IPS-20b (cell line): Measurements from ENCODE around the gene PITRM1.

ENCODE experiments used
- H3K27ac ChIP-seq: one replicate; pipeline ENCODE4 v1.5.1; 2013; ENCODE audit warnings: low read length
- H3K27me3 ChIP-seq: 2 replicates; pipeline ENCODE4 v1.6.1; 2013; ENCODE audit warnings: mild to moderate bottlenecking, low read length, inconsistent platforms; ENCODE audit not compliant: insufficient read depth
- H3K36me3 ChIP-seq: 2 replicates; pipeline ENCODE4 v1.6.1; 2013; ENCODE audit warnings: low read depth, mild to moderate bottlenecking, inconsistent platforms, low read length, moderate library complexity; ENCODE audit not compliant: insufficient read depth
- H3K4me1 ChIP-seq: 2 replicates; pipeline ENCODE4 v1.6.1; 2013; ENCODE audit warnings: mild to moderate bottlenecking, control low read depth, inconsistent platforms, low read length, moderate library complexity; ENCODE audit not compliant: insufficient read depth
- H3K4me3 ChIP-seq: 2 replicates; pipeline ENCODE4 v1.5.1; 2013; ENCODE audit warnings: mild to moderate bottlenecking, low read length, inconsistent platforms
- H3K9ac ChIP-seq: 2 replicates; pipeline ENCODE4 v1.6.1; 2013; ENCODE audit warnings: low read depth, mild to moderate bottlenecking, inconsistent platforms, low read length, moderate library complexity
- H3K9me3 ChIP-seq: 2 replicates; pipeline ENCODE4 v1.6.1; 2013; ENCODE audit warnings: mild to moderate bottlenecking, low read depth, low read length, inconsistent platforms; ENCODE audit not compliant: insufficient read depth

Gene PITRM1

GRCh38 chr10:3103646-3104045, 68.9 kb downstream of the PITRM1 start:
- peaks cover 8% of the 10 kb centered on the region; the same call in 1 of the 2 replicates for H3K4me1 ChIP-seq
- no peak overlapping the region for H3K4me3 ChIP-seq
- no peak overlapping the region for H3K9ac ChIP-seq
- no peaks in the 10 kb centered on the region for H3K9me3 ChIP-seq
- H3K36me3 ChIP-seq = peaks cover 81% of the 10 kb centered on the region
- H3K27me3 ChIP-seq = no peaks in the 10 kb centered on the region
- H3K27ac ChIP-seq = no peak overlapping the region

- no peak overlapping the region for H3K4me3 ChIP-seq
- no peaks in the 10 kb centered on the region for H3K27me3 ChIP-seq
- H3K27ac ChIP-seq = no peak overlapping the region
- peaks cover 74% of the 10 kb centered on the region for H3K36me3 ChIP-seq
- peaks cover 8% of the 10 kb centered on the region; the same call in 1 of the 2 replicates for H3K4me1 ChIP-seq
- no peak overlapping the region for H3K9ac ChIP-seq
- H3K9me3 ChIP-seq = no peaks in the 10 kb centered on the region
Measured at GRCh38 chr10:3102720-3103427, 69.7 kb downstream of the PITRM1 start.

- no peak overlapping the region for H3K27ac ChIP-seq
- no peaks in the 10 kb centered on the region for H3K9me3 ChIP-seq
- no peaks in the 10 kb centered on the region for H3K27me3 ChIP-seq
- H3K36me3 ChIP-seq = peaks cover 63% of the 10 kb centered on the region
- H3K9ac ChIP-seq = no peak overlapping the region
- H3K4me3 ChIP-seq = no peak overlapping the region
- peaks cover 9% of the 10 kb centered on the region; the same call in 1 of the 2 replicates for H3K4me1 ChIP-seq
Measured at GRCh38 chr10:3100856-3101640, 71.5 kb downstream of the PITRM1 start.

GRCh38 chr10:3100093-3100792, 72.3 kb downstream of the PITRM1 start:
- Histone ChIP-seq H3K27ac (no peak overlapping the region), H3K27me3 (no peaks in the 10 kb centered on the region), H3K4me3 (no peak overlapping the region), H3K4me1 (peaks cover 17% of the 10 kb centered on the region; the same call in 1 of the 2 replicates), H3K9ac (no peak overlapping the region), H3K36me3 (peaks cover 57% of the 10 kb centered on the region), H3K9me3 (no peaks in the 10 kb centered on the region)

GRCh38 chr10:3099291-3100092, 73.1 kb downstream of the PITRM1 start:
- no peak overlapping the region for H3K27ac ChIP-seq
- no peaks in the 10 kb centered on the region for H3K27me3 ChIP-seq

GRCh38 chr10:3098689-3099088, 73.9 kb downstream of the PITRM1 start:
- Histone ChIP-seq H3K9ac (no peak overlapping the region), H3K36me3 (peaks cover 41% of the 10 kb centered on the region)

More at GRCh38 chr10:3099291-3100092, 73.1 kb downstream of the PITRM1 start:
- peaks cover 49% of the 10 kb centered on the region for H3K36me3 ChIP-seq
- no peaks in the 10 kb centered on the region for H3K9me3 ChIP-seq
- H3K9ac ChIP-seq = no peak overlapping the region
- peaks cover 24% of the 10 kb centered on the region; the same call in 1 of the 2 replicates for H3K4me1 ChIP-seq
- no peak overlapping the region for H3K4me3 ChIP-seq

GRCh38 chr10:3097160-3097559, 75.4 kb downstream of the PITRM1 start:
- Histone ChIP-seq H3K9ac (no peak overlapping the region), H3K9me3 (no peaks in the 10 kb centered on the region), H3K27ac (no peak overlapping the region), H3K4me1 (peaks cover 20% of the 10 kb centered on the region; the same call in 1 of the 2 replicates), H3K4me3 (no peak overlapping the region), H3K27me3 (no peaks in the 10 kb centered on the region), H3K36me3 (peaks cover 40% of the 10 kb centered on the region)

More at GRCh38 chr10:3098689-3099088, 73.9 kb downstream of the PITRM1 start:
- H3K27ac ChIP-seq = no peak overlapping the region
- no peak overlapping the region for H3K4me3 ChIP-seq
- H3K27me3 ChIP-seq = no peaks in the 10 kb centered on the region
- H3K4me1 ChIP-seq = peaks cover 28% of the 10 kb centered on the region; the same call in 1 of the 2 replicates
- H3K9me3 ChIP-seq = no peaks in the 10 kb centered on the region

GRCh38 chr10:3096149-3096548, 76.4 kb downstream of the PITRM1 start:
- no peak overlapping the region for H3K4me3 ChIP-seq
- peaks cover 42% of the 10 kb centered on the region for H3K36me3 ChIP-seq
- no peaks in the 10 kb centered on the region for H3K27me3 ChIP-seq
- no peaks in the 10 kb centered on the region for H3K9me3 ChIP-seq
- no peak overlapping the region for H3K9ac ChIP-seq
- no peak overlapping the region for H3K27ac ChIP-seq
- peaks cover 20% of the 10 kb centered on the region; the same call in 1 of the 2 replicates for H3K4me1 ChIP-seq

GRCh38 chr10:3095373-3096139, 77.0 kb downstream of the PITRM1 start:
- Histone ChIP-seq H3K4me1 (peaks cover 20% of the 10 kb centered on the region; the same call in 1 of the 2 replicates), H3K4me3 (no peak overlapping the region), H3K36me3 (peaks cover 42% of the 10 kb centered on the region), H3K27me3 (no peaks in the 10 kb centered on the region), H3K27ac (no peak overlapping the region), H3K9ac (no peak overlapping the region; the same call in 1 of the 2 replicates), H3K9me3 (no peaks in the 10 kb centered on the region)

- H3K4me1 ChIP-seq = peaks cover 23% of the 10 kb centered on the region
- no peaks in the 10 kb centered on the region for H3K27me3 ChIP-seq
- no peak overlapping the region for H3K4me3 ChIP-seq
- peaks cover 33% of the 10 kb centered on the region for H3K36me3 ChIP-seq
- no peak overlapping the region for H3K27ac ChIP-seq
- no peaks in the 10 kb centered on the region for H3K9me3 ChIP-seq
- H3K9ac ChIP-seq = no peak overlapping the region
Measured at GRCh38 chr10:3094609-3095036, 78.0 kb downstream of the PITRM1 start.
